Measurements from ENCODE around the gene CD93. TPM values are rescaled to one million over a fixed set of nuclear protein-coding genes. Genes with fewer than 3 reads are reported as not detected.

The CD93 gene
- total RNA-seq, 6 experiments from 2014 or later = 3.9 to 21.5 (median 9.2) TPM

DNA sequence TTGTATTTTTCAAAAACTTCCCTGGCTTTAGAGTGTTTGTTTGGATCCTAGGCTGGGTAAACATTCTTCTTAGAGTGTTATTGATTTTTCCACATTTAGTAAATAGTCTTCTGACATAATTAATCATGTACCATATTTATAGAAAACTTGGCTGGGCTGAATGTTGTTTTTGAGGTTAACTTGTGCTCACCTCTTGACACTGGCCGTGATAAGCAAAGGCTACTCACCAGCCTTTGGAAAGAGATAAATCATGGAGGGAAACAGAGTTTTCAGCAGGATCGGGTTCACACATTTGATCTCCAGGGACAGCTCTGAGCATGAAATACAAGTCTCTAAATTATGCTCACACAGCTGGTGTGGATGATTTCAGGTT is 6.2 kb upstream of the CD93 start:
- H3K27ac ChIP-seq = peak overlapping the region in 1 of 3 donors; percentile 39
- WGBS (ENCODE audit: insufficient coverage, low coverage, low lambda C conversion rate, missing lambda C conversion rate) = 11% methylated on average over 2 of the region's 2 CpGs
- no peaks in the 10 kb centered on the region for H3K9me3 ChIP-seq
- DNase-seq = no peak
- H3K4me1 ChIP-seq = no peaks in the 10 kb centered on the region
- ATAC-seq = peak; percentile 8 to 51 (median 47)
- H3K4me3 ChIP-seq = no peak overlapping the region
- intact Hi-C loops (cut with DNase I) = no loop called here
- H3K36me3 ChIP-seq = no peaks in the 10 kb centered on the region
- TF ChIP-seq POLR2A (IDR thresholded peaks at IDR 0.05) = no peak
- TF ChIP-seq, protein P1, sequence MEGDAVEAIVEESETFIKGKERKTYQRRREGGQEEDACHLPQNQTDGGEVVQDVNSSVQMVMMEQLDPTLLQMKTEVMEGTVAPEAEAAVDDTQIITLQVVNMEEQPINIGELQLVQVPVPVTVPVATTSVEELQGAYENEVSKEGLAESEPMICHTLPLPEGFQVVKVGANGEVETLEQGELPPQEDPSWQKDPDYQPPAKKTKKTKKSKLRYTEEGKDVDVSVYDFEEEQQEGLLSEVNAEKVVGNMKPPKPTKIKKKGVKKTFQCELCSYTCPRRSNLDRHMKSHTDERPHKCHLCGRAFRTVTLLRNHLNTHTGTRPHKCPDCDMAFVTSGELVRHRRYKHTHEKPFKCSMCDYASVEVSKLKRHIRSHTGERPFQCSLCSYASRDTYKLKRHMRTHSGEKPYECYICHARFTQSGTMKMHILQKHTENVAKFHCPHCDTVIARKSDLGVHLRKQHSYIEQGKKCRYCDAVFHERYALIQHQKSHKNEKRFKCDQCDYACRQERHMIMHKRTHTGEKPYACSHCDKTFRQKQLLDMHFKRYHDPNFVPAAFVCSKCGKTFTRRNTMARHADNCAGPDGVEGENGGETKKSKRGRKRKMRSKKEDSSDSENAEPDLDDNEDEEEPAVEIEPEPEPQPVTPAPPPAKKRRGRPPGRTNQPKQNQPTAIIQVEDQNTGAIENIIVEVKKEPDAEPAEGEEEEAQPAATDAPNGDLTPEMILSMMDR (IDR thresholded peaks at IDR 0.05) = no peak
- no peaks in the 10 kb centered on the region for H3K27me3 ChIP-seq

DNA sequence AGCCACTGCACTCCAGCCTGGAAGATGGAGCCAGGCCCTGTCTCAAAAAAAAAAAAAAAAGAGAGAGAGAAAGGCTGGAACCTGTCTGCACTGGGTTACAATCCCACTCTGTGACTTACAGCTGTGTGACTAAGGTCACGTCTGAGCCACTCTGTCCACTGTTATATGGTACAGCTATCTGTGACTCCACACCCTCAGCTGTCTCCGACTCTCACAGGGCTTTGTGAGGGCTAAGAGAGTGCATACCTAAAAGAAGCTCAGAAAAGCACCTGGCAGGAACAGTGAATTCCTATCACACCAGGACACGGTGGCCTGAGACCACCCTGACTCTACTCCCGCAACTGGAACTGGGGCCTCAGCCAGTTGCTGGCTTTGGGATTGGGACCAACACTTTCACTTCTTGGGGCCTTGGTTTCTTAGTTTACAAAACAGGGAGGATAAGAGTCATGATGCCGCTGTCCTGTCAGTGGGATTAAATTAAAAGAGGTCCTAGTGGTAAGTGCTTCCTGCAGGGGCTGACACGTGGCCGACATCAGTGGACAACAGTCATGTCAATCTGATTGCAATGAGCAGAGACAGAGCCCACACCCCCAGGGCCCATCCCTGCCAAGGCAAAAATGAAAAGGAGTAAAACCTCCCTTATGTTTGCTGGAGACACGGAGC is 5.7 kb upstream of the CD93 start:
- Histone ChIP-seq H3K27me3 (no peaks in the 10 kb centered on the region), H3K4me1 (no peaks in the 10 kb centered on the region), H3K9me3 (no peaks in the 10 kb centered on the region), H3K27ac (peak overlapping the region in 2 of 3 donors; percentile 7 to 39), H3K36me3 (no peaks in the 10 kb centered on the region), H3K4me3 (no peak overlapping the region)
- ATAC-seq = peak; percentile 14 to 34 (median 23)
- no peak for DNase-seq
- WGBS (ENCODE audit: insufficient coverage, low coverage, low lambda C conversion rate, missing lambda C conversion rate) = 25% methylated on average over 6 of the region's 8 CpGs
- intact Hi-C loops (cut with DNase I) = no loop called here
- no peak for TF ChIP-seq POLR2A (IDR thresholded peaks at IDR 0.05)
- TF ChIP-seq, protein P1 (IDR thresholded peaks at IDR 0.05) = no peak

DNA sequence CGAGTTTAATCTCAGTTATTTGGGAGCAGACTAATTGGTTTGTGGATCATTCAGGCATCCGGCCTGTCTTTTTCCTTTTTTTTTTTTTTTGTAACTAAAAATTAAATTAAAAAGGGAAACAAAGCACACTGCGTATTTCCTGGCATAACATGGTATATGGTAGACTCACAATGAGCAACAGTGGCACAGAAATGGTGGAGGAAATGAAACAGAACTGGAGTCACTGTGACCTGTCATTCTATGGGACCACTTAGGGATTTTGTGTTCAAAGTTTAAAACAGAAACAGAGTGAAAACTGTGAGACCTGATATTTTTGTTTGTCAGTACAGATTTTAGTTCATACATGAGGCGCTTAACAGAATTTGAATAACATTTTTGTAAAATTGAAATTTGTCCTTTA is 4.8 kb upstream of the CD93 start:
- intact Hi-C loops (cut with DNase I) = no loop called here

DNA sequence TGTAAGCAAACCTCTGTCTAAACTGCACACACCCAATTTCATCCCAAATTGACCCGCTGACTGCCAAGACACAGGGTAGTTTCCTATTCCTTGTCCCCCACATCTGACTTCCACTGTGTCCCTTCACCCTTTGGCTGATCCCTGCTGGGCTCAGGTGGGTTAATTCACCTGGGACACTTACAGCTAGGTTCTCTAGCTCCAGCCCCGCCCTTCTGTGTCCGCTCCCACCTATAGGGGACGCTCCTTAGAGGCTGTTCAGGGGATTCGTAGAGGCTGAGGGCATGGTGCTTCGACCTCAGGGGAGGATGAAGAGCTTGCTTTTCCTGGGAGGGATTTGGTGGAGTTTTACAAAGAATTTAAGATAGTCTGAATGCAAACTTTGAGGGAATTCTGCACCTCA is 4.0 kb upstream of the CD93 start:
- TF ChIP-seq, protein P1 (IDR thresholded peaks at IDR 0.05) = no peak
- no peak for TF ChIP-seq POLR2A (IDR thresholded peaks at IDR 0.05)
- H3K27me3 ChIP-seq = no peaks in the 10 kb centered on the region
- intact Hi-C loops (cut with DNase I) = no loop called here
- H3K4me3 ChIP-seq = no peak overlapping the region
- no peak for DNase-seq
- H3K36me3 ChIP-seq = no peaks in the 10 kb centered on the region
- H3K27ac ChIP-seq = no peak overlapping the region
- no peaks in the 10 kb centered on the region for H3K9me3 ChIP-seq
- no peak for ATAC-seq
- no peaks in the 10 kb centered on the region for H3K4me1 ChIP-seq
- 65% methylated on average over 3 of the region's 6 CpGs for WGBS (ENCODE audit: insufficient coverage, low coverage, low lambda C conversion rate, missing lambda C conversion rate)

More for the DNA sequence above, 4.8 kb upstream of the CD93 start:
- 70% methylated on average over 4 of the region's 4 CpGs for WGBS (ENCODE audit: insufficient coverage, low coverage, low lambda C conversion rate, missing lambda C conversion rate)
- no peaks in the 10 kb centered on the region for H3K27me3 ChIP-seq
- DNase-seq (no peak), ATAC-seq (no peak)
- no peak for TF ChIP-seq POLR2A (IDR thresholded peaks at IDR 0.05)
- TF ChIP-seq, protein P1 (IDR thresholded peaks at IDR 0.05) = no peak
- H3K4me1 ChIP-seq = no peaks in the 10 kb centered on the region
- no peaks in the 10 kb centered on the region for H3K36me3 ChIP-seq
- no peak overlapping the region for H3K27ac ChIP-seq
- no peak overlapping the region for H3K4me3 ChIP-seq
- H3K9me3 ChIP-seq = no peaks in the 10 kb centered on the region
